DMS 273 (cell line): ENCODE measurements around the gene MATCAP1.
A peak's percentile ranks its signal among the peaks of the same experiment; 100 is the strongest.

ENCODE experiments used
- DNase-seq: peaks from one replicate; lab custom pipeline; 2025; ENCODE audit not compliant: unreplicated experiment; lab: John Stamatoyannopoulos, UW

Gene MATCAP1

GRCh38 chr16:67158637-67159600, 24.8 kb downstream of the MATCAP1 start:
- DNase-seq: peak; percentile 65

- peak; percentile 71 for DNase-seq
Measured at GRCh38 chr16:67157892-67158635, 25.7 kb downstream of the MATCAP1 start.

DNA sequence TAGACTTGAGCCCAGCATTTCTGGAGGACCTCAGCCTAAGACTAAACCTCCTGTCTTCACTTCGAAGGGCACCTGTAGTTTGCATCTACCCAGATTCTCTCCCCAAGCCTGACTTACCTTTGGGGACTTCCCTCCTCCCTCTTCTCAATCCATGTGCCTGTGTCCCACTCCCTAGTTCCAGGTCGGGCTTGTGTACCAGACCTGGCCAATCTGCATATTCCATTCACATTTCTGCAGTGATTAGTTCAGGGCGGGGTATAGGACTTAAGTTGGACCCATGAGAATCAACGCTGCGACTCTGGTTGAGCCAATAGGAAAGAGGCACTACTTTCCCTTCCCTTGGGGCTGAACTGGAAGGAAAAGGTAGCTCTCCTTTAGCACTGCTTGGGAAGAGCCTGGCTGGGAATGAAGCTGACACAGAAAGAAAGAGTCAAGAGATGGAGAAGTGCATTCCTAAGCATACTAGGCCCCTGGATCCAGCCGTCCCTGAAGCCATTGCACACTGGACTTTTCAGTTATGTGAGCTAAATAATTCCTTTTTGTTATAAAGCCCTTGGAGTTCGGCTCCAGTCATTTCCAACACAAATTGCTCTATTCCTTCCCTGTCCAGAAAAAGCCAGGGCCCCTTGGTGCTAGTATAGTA, 26.5 kb downstream of the MATCAP1 start:
- no peak for DNase-seq

DNA sequence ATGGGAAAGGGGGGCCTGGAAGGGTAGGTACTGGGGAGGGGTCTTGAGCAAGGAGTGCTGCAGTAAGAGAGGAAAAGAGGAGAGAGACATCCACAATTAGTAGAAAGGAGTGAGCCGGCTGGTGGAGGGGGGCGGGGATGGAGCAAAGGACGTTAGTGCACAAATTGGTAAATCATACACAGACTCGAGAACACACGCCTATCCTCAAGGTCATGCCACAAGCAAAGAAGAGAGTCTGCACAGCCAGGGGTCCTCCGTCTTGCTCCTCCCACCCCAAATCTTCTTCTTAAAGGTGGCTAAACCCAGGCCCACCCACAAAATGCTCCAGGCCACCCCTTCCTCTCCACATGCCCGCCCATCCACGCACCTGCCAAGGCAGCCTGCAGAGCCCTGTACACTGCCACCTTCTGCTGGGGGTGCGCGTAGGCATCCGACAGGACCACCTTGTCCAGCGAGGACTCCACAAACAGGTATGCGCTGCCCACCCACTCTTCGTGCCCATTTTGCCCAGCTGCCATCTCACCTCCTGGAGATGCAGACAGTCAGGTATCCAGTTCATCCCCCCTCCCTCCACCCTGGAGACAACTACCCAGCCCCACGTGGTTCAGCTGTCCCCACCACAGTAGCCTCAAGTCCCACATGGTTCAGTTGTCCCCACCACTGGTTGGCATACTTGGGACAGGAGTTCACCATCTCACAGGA, 27.5 kb downstream of the MATCAP1 start:
- no peak for DNase-seq

GRCh38 chr16:67155295-67156142, 28.2 kb downstream of the MATCAP1 start:
- peak; percentile 94 for DNase-seq

DNA sequence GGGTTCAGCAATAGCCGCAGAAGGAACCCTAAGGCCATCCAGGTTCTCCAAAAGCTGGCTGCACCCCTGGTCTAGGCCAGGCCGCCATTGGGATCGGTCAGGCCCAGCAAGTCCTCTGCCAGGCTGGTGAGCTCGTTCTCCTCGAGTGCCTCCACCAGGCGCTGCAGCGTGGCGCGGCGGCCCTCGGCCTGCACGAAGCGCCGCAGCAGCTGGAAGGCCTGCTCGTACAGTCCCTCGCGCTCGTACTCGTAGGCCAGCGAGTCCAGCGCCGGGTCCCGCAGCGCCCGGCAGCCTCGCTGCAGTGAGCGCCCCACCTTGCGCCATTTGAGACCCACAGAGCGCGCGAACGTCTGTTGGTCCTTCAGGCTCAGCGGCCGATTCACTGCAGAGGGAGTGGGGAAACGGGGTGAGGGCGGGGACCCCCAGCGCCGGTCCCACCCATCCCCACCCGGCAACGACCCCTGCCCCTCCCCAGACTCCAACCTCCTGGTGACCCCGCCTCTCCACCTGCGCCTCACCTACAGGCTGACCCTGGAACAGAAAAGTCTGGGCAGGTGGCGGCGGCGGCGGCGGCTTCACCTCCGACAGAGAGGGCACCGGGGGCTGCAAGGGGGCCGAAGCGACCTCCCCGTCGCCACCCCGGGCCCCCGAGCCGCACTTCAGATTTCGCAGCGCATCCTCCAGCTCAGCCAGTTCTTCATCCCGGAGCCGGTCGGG, 29.0 kb downstream of the MATCAP1 start:
- no peak for DNase-seq

GRCh38 chr16:67151431-67152097, 32.2 kb downstream of the MATCAP1 start:
- peak; percentile 48 for DNase-seq

DNA sequence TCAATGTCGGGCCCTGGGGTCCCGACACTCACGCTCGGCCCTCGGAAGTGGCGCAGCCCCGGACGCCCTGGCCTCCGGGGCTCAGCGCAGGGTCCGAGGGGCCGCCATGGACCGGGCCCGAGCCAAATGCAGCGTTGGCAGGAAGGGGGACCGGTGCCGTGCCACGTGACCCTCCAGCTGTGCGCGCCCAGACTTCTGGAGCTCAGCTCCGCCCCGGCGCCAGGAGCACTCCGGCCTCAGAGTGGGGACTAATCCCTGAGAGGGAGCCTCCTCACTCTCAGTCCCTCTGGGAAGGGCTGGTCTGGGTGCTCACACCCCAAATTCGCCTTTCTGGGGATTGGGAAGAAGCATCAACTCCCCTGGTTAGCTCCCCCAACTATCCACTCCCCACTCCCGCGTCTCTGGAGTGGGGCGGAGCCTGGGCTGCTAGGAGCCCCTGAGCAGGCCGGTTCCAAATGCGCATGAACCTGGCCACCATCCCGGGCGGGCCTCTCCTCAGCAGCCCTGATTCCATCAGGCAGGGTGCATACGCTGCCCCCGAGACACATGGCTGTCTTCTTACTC, 32.8 kb downstream of the MATCAP1 start, which contains the start of gene B3GNT9:
TSS of gene B3GNT9 (minus strand) at position 166 of the 564 bp plus-strand sequence. CDS start 513 bp downstream, outside the sequence.
- peak; percentile 95 for DNase-seq

DNA sequence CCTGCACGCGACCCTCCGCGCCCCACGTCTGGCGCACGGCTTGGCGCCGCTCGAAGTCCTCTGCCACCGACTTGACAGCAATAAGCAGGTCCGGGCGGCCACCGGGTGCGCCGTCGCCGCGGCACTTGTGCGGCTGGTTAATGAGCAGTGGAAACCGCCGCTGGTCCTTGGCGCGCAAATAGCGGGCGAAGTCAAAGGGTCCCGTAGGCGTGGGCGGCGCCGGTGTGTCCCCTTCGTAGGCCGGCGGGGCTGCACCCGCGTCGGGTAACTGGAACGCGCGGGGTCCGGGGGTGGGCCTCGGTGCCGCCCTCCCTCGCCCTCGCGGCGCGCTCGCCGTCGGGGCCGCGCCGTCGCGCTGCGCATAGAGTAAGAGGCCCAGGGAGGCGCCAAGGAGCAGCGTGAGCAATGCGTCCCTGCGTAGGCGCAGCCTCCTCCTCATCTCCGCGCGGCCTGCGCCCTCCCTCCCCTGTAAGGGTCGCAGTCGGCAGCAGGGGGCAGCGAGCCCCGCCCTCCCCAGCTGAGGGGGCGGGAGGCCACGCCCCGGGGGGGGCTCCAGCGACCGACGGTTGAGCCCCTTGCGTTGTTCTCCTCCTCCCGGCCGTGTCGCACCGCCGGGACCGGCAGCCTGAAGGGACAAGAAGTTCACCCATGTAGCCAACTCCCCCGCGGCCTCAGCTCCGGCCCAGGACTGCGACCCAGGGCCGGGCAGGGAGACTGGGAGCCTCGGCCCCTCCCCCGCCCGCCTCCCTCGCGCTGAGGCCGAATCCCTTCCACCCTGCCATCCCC, 33.5 kb downstream of the MATCAP1 start:
- DNase-seq: peak; percentile 80

GRCh38 chr16:67149276-67150046, 34.3 kb downstream of the MATCAP1 start:
- no peak for DNase-seq

DNA sequence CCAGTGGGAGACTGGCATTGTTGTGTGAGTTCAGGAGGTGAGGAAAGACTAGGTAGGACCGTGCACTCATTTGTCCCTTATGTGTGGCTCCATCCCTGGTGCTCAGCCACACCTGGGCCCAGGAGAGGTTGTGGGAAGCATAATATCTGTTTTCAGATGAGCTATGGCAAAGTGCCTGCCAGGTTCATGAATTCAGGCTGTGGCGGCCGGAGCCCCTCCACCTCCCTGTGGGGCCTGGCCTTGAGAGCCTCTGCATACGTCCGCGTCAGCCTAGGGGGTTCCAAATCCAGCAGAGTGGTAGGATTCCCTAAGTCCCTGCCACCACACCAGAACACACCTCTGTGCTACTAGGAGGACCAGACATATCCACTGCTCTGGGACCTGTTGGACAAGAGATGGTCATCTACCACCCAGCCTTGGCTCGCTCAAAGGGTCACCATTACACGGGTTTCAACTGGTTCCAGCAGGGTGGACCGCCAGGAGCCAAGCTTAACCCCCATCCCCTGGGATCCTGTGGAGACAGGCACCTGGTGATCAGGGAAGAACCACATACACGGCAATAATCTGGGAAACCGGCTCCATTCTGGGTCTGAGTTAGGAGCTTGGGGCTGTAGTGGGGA, 35.0 kb downstream of the MATCAP1 start:
- no peak for DNase-seq

GRCh38 chr16:67148221-67148620, 35.5 kb downstream of the MATCAP1 start:
- DNase-seq: no peak

DNA sequence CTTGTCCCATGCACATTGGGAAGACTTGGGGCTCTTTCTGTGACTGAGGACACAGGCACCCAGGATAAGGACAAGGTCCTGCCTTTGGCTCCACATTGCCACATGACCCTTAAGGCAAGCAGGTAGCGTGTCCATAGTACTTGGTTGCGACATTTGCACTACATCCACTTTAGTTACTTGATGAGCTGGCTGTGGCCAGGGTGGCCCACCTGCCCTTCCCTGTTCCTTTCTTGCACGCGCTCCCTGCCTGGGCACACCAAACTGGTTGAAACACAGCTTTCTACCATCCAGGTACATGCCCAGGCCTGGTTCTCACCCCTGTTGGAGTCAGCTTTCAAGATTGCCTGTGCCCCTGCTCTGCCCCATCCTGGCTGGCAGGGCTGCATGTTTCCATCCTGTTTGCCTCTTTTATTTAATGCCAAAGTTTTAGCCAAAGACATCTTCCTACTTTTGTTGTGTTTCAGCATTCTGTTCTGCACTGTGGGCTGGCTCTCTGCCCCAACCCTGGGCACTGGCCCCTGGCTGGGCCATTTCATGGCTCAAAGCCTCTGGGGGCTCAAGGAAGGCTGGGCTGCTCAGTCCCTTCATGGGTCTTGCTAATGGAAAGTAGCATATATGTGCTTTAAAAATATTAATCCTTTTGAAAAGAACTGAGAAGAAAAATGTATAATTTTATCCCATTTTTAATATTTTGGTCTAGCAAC, 36.2 kb downstream of the MATCAP1 start:
- no peak for DNase-seq

DNA sequence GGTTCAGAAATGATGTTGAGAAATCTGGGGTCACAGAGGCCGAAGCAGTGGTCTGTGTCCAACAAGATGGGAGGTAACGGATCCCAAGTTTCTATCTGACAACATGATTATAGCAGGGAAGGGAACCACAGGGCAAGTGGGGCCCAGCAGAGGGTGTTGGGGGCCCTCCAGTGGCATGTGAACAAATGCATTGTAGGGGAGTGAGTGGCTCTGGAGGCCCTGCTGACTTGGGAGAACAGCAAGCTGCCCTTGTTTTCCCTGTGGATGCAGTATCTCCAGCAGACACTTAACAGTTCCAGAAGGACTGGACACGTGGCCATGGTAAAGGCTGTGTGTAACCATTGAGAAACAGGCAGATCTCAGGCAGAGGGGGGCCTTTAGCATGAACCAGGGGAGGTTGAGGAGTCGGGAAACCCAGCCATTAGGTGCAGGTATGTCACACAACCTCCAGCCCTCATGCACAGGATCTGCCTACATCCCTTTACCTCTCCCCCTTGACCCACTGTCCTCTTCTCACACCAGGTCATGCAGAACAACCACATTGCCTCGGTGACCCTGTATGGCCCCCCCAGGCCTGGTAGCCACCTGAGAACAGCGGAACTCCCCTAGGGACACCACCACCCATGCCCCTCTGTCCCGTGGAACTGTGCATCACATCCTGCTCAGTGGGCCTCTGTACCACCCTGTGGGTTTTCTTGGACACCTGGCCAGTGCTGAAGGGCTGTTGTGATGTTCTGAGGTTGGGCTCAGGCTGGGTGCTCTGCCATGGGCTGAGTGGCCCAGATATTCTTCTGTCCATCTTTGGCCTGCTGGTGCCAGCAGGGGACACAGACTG, 37.0 kb downstream of the MATCAP1 start:
- DNase-seq: peak; percentile 47

- DNase-seq: no peak
Measured at GRCh38 chr16:67145746-67146145, 38.0 kb downstream of the MATCAP1 start.
